ENCODE data around the gene SIGLEC9.

Gene SIGLEC9

GRCh38 chr19:51086153-51086850, 38.4 kb upstream of the SIGLEC9 start:
- Histone ChIP-seq H3K27ac (ENCODE audit: low read depth, low read length, severe bottlenecking) (no peak overlapping the region), H3K9me3 (ENCODE audit: control insufficient read depth, low read length) (no peaks in the 10 kb centered on the region), H3K36me3 (ENCODE audit: control insufficient read depth, insufficient read depth, low read length) (no peaks in the 10 kb centered on the region), H3K4me3 (ENCODE audit: extremely low read depth, insufficient read depth, low read length, poor library complexity, severe bottlenecking) (no peak overlapping the region), H3K4me1 (ENCODE audit: control insufficient read depth, insufficient read depth, low read length, poor library complexity, severe bottlenecking) (no peaks in the 10 kb centered on the region)
- WGBS, 2 experiments (ENCODE audit: insufficient coverage in 2 of 2) = 82 to 84% methylated on average over 18 of the region's 18 CpGs

GRCh38 chr19:51089786-51090185, 34.9 kb upstream of the SIGLEC9 start:
- H3K4me1 ChIP-seq (ENCODE audit: control insufficient read depth, insufficient read depth, low read length, poor library complexity, severe bottlenecking) = no peaks in the 10 kb centered on the region
- H3K4me3 ChIP-seq (ENCODE audit: extremely low read depth, insufficient read depth, low read length, poor library complexity, severe bottlenecking) = no peak overlapping the region
- no peaks in the 10 kb centered on the region for H3K36me3 ChIP-seq (ENCODE audit: control insufficient read depth, insufficient read depth, low read length)
- WGBS, 2 experiments (ENCODE audit: insufficient coverage in 2 of 2) = 94 to 95% methylated on average over 13 of the region's 17 CpGs
- no peaks in the 10 kb centered on the region for H3K9me3 ChIP-seq (ENCODE audit: control insufficient read depth, low read length)
- H3K27ac ChIP-seq (ENCODE audit: low read depth, low read length, severe bottlenecking) = no peak overlapping the region

- WGBS, 2 experiments (ENCODE audit: insufficient coverage in 2 of 2) = 83 to 84% methylated on average over 3 to 6 of the region's 8 CpGs
- Histone ChIP-seq H3K4me1 (ENCODE audit: control insufficient read depth, insufficient read depth, low read length, poor library complexity, severe bottlenecking) (no peaks in the 10 kb centered on the region), H3K4me3 (ENCODE audit: extremely low read depth, insufficient read depth, low read length, poor library complexity, severe bottlenecking) (no peak overlapping the region), H3K9me3 (ENCODE audit: control insufficient read depth, low read length) (no peaks in the 10 kb centered on the region), H3K27ac (ENCODE audit: low read depth, low read length, severe bottlenecking) (no peak overlapping the region), H3K36me3 (ENCODE audit: control insufficient read depth, insufficient read depth, low read length) (no peaks in the 10 kb centered on the region)
Measured at GRCh38 chr19:51090471-51090870, 34.2 kb upstream of the SIGLEC9 start.

GRCh38 chr19:51091126-51091525, 33.6 kb upstream of the SIGLEC9 start:
- no peak overlapping the region for H3K4me3 ChIP-seq (ENCODE audit: extremely low read depth, insufficient read depth, low read length, poor library complexity, severe bottlenecking)
- H3K27ac ChIP-seq (ENCODE audit: low read depth, low read length, severe bottlenecking) = no peak overlapping the region
- no peaks in the 10 kb centered on the region for H3K4me1 ChIP-seq (ENCODE audit: control insufficient read depth, insufficient read depth, low read length, poor library complexity, severe bottlenecking)
- WGBS, 2 experiments (ENCODE audit: insufficient coverage in 2 of 2) = 92% methylated on average over 9 to 10 of the region's 10 CpGs
- H3K36me3 ChIP-seq (ENCODE audit: control insufficient read depth, insufficient read depth, low read length) = no peaks in the 10 kb centered on the region
- no peaks in the 10 kb centered on the region for H3K9me3 ChIP-seq (ENCODE audit: control insufficient read depth, low read length)

- 72 to 74% methylated on average over 10 to 12 of the region's 16 CpGs for WGBS, 2 experiments (ENCODE audit: insufficient coverage in 2 of 2)
- Histone ChIP-seq H3K9me3 (ENCODE audit: control insufficient read depth, low read length) (no peaks in the 10 kb centered on the region), H3K27ac (ENCODE audit: low read depth, low read length, severe bottlenecking) (no peak overlapping the region), H3K36me3 (ENCODE audit: control insufficient read depth, insufficient read depth, low read length) (no peaks in the 10 kb centered on the region), H3K4me1 (ENCODE audit: control insufficient read depth, insufficient read depth, low read length, poor library complexity, severe bottlenecking) (no peaks in the 10 kb centered on the region), H3K4me3 (ENCODE audit: extremely low read depth, insufficient read depth, low read length, poor library complexity, severe bottlenecking) (no peak overlapping the region)
Measured at GRCh38 chr19:51091895-51092873, 32.5 kb upstream of the SIGLEC9 start.

- Histone ChIP-seq H3K9me3 (ENCODE audit: control insufficient read depth, low read length) (no peaks in the 10 kb centered on the region), H3K36me3 (ENCODE audit: control insufficient read depth, insufficient read depth, low read length) (peaks cover 4% of the 10 kb centered on the region), H3K27ac (ENCODE audit: low read depth, low read length, severe bottlenecking) (no peak overlapping the region), H3K4me1 (ENCODE audit: control insufficient read depth, insufficient read depth, low read length, poor library complexity, severe bottlenecking) (no peaks in the 10 kb centered on the region), H3K4me3 (ENCODE audit: extremely low read depth, insufficient read depth, low read length, poor library complexity, severe bottlenecking) (no peak overlapping the region)
- 91% methylated on average over 6 to 8 of the region's 8 CpGs for WGBS, 2 experiments (ENCODE audit: insufficient coverage in 2 of 2)
Measured at GRCh38 chr19:51093101-51093500, 31.6 kb upstream of the SIGLEC9 start.

GRCh38 chr19:51093510-51094345, 31.0 kb upstream of the SIGLEC9 start:
- H3K4me1 ChIP-seq (ENCODE audit: control insufficient read depth, insufficient read depth, low read length, poor library complexity, severe bottlenecking) = no peaks in the 10 kb centered on the region
- WGBS, 2 experiments (ENCODE audit: insufficient coverage in 2 of 2) = 83 to 84% methylated on average over 17 to 22 of the region's 22 CpGs
- H3K27ac ChIP-seq (ENCODE audit: low read depth, low read length, severe bottlenecking) = no peak overlapping the region
- H3K36me3 ChIP-seq (ENCODE audit: control insufficient read depth, insufficient read depth, low read length) = peaks cover 7% of the 10 kb centered on the region
- H3K9me3 ChIP-seq (ENCODE audit: control insufficient read depth, low read length) = no peaks in the 10 kb centered on the region
- no peak overlapping the region for H3K4me3 ChIP-seq (ENCODE audit: extremely low read depth, insufficient read depth, low read length, poor library complexity, severe bottlenecking)

- Histone ChIP-seq H3K4me3 (ENCODE audit: extremely low read depth, insufficient read depth, low read length, poor library complexity, severe bottlenecking) (no peak overlapping the region), H3K4me1 (ENCODE audit: control insufficient read depth, insufficient read depth, low read length, poor library complexity, severe bottlenecking) (no peaks in the 10 kb centered on the region), H3K9me3 (ENCODE audit: control insufficient read depth, low read length) (no peaks in the 10 kb centered on the region), H3K27ac (ENCODE audit: low read depth, low read length, severe bottlenecking) (no peak overlapping the region), H3K36me3 (ENCODE audit: control insufficient read depth, insufficient read depth, low read length) (peaks cover 11% of the 10 kb centered on the region)
- WGBS, 2 experiments (ENCODE audit: insufficient coverage in 2 of 2) = 12 to 34% methylated on average over 8 to 11 of the region's 15 CpGs
Measured at GRCh38 chr19:51094696-51095279, 29.9 kb upstream of the SIGLEC9 start.

GRCh38 chr19:51096473-51097165, 28.1 kb upstream of the SIGLEC9 start:
- no peaks in the 10 kb centered on the region for H3K9me3 ChIP-seq (ENCODE audit: control insufficient read depth, low read length)
- no peak overlapping the region for H3K27ac ChIP-seq (ENCODE audit: low read depth, low read length, severe bottlenecking)
- no peaks in the 10 kb centered on the region for H3K4me1 ChIP-seq (ENCODE audit: control insufficient read depth, insufficient read depth, low read length, poor library complexity, severe bottlenecking)
- WGBS, 2 experiments (ENCODE audit: insufficient coverage in 2 of 2) = 86 to 92% methylated on average over 5 to 6 of the region's 6 CpGs
- H3K4me3 ChIP-seq (ENCODE audit: extremely low read depth, insufficient read depth, low read length, poor library complexity, severe bottlenecking) = no peak overlapping the region
- peaks cover 16% of the 10 kb centered on the region for H3K36me3 ChIP-seq (ENCODE audit: control insufficient read depth, insufficient read depth, low read length)
